HG03045 (cell line): ENCODE data around the gene TMEM135.
A peak's percentile ranks its signal among the peaks of the same experiment; 100 is the strongest.

Source experiments
- ATAC-seq: cut with Tn5 transposase; IDR thresholded peaks from one replicate; pipeline ENCODE4 v1.9.1; 2021; ENCODE audit warnings: mild to moderate bottlenecking, moderate library complexity; ENCODE audit not compliant: unreplicated experiment

TMEM135 gene

DNA sequence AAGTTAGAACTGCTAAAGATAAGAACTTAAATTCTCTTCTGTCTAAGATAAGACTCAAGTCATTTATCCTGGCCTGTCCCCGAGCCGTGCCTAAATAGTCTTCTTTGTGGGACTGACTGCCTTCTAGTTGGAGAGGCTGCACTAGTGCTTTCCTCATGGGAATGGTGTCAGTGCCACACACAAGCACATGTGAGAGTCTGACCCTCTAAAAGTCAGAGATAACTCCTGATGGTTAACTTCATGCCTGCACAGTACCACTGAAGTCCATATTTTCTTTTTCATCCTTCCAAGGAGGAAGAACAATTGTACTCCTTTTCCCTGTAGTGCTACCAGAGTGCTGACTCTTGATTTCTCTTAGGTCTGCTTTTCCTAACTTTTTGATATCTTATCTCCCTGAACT lies 309.7 kb downstream of the TMEM135 start:
- no peak for ATAC-seq

DNA sequence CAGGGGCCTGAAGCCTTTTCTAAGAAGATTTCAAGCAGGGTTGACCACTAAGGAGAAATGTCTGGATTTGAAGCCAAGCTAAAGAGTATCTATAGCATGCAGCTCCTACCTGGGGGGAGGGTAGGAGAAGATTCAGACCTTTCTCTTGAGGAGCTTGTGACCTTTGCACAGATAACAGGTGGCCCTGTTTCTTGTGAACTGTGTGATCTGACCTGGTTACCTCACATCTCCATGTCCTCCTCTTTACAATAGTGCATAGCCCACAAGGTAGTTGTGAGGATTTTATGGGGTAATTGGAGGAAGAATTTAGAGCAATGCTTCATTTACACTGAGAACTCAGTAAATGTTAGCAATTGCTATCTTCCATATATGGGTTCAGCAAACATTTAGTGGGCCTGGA lies 310.1 kb downstream of the TMEM135 start:
- no peak for ATAC-seq

DNA sequence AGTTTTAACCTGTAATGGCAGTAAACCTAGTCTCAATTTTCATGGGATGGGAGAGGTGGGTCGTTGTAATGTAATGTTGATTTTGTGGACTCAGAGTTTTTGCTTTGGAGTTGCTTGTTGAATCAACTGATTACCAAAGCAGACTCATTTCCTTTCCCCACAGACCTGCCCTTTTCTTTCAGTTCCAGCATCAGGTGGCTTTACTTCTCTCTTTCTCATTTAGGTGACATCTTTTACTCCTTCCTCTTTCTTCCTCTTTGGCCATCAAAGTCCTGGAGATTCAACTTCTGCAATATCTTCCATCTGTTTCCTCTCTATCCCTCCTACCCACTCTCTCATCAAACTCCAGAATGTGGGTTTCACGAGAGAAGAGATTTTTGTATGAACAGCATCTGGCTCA lies 313.9 kb downstream of the TMEM135 start:
- no peak for ATAC-seq

DNA sequence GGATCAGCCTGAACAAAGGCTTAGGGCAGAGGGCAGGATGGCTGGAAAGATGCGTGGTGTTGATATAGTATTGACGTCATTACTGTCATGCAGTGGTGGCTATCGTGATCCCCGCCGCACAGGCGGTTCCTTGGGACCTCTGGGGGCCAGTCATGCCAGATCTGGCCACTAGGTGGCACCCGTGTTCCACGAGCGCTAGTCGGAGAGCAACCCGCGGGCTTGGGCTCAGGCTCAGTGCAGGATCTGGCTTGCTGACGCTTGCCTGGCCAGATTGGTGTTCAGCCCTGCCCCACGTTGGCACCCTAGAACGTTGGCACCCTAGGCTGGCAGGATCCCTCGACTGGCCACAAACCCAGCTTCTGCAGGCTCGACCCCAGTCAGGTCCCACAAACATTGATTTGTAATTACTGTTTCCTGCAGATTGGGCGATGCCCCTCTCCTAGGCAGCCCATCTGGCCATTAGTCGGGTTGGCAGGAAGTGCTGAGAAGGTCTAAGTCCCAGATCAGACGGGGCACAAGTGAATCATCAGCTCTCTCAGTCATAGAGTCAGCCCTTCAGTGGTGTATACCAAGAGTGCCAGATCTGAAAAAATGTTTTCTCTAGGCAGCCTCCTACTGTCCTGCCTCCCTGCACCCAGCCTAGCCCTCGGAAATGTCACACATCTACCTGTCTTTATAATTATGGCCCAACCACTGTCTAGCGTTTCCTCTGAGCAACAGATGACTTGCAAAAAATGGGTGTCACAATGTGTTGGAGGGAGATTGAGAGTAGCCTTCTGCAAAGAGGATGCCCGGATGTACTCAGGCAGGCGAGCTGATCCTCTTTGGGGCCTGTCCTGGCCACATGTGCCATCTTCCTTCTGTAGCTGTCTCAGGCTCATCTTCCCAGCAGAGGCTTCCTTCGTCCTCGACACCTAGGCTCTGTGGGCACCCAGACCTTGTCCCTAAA lies 315.3 kb downstream of the TMEM135 start:
- peak; percentile 98 for ATAC-seq

DNA sequence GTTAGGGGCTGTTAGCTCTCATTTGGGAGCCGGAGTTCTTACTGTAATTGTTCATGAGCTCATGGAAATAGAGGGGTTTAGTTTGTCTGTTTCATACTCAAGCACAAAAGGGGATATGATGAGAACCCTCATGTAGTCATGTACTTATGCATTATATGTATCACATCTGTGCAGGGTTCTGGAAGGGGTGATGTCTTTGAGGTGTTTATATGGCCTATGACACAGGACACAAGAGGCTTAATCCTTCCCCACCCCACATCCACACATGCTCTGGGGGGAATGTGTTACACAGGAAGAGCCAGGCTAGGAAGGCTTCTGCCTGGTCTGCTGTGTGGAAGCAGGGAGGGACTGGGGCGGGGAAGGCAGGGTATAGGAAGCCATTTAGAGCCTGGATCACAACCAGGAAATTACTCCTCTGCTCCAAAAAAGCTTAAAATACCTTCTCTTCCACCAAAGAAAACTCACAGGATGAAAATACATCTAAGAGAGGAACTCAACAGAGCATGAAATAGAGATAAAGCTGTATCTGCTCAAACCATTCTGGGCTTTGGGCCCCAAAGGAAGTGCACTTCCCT lies 316.1 kb downstream of the TMEM135 start:
- no peak for ATAC-seq

DNA sequence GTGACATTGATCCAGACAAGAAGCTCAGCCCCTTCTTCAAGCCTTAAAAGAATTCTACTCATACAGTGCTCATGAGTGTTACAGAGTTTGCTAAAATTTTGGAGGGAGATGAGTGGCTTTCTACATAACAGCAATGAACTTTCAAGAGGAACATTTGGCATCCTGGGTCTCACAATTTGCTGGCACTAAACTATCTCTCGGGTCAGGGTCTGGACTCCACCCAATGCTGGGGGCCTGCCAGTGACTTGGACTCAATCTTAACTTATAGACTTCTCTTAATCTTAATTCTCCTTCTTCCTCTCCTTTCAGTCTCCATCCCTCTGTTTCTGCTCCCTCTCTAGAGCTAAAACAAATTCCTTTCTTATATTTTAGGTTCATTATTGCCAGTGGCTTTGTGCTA lies 317.9 kb downstream of the TMEM135 start:
- ATAC-seq = no peak

DNA sequence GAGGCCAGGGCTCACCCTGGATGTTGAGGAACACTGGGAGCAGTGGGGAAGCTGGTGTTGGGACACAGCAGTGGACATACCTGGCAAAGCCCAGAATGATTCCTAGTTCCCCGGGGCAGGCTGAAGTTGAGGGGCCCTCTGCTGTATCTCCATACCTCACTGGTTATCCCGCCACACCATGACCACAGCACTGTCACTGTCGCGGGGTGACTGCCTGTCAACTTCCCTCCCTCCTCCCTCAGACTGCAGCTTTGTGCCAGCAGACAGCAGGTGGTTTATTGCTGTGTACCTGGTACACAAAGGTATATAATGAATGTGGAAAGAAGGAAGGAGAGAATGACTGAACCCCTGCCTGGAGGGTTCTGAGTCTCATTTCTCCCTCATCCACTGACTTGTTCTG lies 318.7 kb downstream of the TMEM135 start:
- ATAC-seq = no peak

DNA sequence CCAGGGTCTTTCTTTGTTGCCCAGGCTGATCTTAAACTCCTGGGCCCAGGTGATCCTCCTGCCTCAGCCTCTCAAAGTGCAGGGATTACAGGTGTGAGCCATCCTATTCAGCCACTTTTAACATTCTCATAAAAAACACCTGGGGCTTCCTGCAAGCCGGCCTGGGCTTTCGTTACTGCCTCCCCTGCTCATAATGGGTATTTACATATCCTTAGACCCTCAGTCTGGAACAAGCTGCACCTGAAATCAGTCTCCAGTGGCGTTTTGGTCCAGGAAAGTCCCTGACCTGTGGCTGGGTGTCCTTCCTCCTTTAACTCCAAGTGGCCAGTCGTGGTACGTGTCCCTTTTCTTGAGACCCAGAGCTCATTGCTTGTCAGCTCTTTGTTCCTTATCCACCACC lies 320.7 kb downstream of the TMEM135 start:
- ATAC-seq = no peak

DNA sequence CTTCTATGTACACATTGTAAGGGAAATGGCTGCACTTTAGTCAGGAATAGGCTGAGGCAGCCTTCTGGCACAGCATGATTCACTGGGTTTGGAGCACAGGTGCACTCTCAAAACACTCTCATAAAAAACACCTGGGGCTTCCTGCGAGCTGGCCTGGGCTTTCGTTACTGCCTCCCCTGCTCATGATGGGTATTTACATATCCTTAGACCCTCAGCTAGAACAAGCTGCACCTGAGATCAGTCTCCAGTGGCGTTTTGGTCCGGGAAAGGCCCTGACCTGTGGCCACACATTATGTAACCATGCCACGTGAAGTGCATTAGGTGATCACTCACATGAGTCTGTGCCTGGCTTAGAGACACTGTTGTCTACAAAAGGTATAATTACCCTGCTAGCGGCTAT lies 321.7 kb downstream of the TMEM135 start:
- ATAC-seq = no peak

DNA sequence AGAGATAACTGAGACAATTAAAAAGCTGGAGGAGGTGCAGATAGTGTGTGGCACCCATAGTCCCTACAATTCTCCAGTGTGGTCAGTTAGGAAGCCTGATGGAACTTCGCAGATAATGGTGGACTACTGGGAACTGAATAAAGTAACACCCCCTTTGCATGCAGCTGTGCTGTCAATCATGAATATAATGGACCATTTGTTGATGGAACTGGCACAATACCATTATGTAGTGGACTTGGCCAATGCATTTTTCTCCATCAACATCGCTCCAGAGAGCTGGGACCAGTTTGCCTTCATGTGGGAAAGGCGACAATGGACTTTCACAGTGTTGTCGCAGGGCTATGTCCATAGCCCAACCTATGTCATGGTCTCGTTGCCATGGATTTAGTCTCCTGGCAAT lies 324.2 kb downstream of the TMEM135 start:
- no peak for ATAC-seq

DNA sequence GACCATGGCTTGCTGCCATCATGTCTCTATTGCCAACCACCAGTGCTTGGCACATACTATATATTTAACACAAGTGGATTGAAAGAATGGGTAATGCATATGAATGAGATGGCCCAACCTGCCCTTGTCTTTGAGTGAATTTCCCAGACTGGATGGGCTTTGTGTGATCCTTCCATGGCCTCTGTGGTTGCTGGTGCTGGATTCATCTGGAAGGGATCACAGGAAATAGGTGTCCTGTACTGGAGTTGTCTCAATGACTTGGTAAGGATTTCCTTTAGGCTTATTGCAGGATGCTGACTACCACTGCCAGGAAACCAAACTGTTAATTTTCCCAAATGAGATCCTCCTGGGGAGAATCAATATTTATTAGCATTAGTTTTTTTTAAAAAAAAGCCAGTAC lies 328.6 kb downstream of the TMEM135 start:
- ATAC-seq = no peak

DNA sequence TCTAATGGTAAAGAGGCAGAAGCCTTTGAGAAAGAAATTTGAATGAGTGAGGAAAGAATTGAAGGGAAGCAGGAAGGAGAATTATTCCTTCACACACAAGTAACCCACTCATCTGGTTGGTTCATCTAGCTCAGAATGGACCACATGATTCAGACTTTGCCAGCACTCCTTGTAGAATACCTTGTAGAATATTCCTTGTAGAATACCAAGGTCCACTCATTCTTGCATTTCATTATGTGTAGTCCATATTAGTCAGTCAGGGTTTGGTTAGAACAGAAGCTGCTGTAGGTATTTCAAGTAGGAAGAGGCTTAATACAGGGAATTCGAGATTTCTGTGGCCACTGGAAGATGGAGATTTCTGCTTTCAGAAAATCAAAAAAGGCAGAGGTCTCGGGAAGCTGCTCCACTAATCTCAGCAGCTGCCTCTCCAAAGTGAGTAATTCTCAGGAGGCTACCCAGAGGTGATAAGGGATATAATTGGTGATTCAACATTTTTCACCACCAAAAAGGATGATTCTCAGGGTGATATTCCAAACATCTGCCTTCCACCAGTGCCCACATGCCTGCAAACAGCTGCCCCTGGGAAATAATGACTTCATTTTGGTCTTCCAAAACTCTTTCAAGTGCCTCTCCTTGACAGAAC lies 329.1 kb downstream of the TMEM135 start:
- no peak for ATAC-seq

DNA sequence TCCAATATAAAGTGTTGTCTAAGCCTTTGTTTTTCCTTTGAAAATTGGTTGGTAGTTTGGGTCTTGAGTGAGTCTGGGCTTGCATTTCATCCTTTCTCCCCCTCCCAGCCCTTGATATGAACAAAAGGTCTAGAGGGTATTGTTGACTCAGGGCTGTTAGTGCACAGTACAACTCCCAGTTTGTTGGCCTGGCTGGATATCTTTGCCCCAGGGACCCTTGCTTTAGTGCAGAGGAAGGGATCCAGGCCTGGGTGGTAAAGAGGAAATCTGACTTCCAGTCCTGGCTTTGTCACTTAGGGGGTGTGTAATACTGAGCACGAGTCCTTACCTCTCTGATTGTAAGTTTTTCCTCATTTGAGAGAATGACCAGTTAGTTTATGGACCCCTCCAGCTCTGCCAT lies 330.4 kb downstream of the TMEM135 start:
- no peak for ATAC-seq

DNA sequence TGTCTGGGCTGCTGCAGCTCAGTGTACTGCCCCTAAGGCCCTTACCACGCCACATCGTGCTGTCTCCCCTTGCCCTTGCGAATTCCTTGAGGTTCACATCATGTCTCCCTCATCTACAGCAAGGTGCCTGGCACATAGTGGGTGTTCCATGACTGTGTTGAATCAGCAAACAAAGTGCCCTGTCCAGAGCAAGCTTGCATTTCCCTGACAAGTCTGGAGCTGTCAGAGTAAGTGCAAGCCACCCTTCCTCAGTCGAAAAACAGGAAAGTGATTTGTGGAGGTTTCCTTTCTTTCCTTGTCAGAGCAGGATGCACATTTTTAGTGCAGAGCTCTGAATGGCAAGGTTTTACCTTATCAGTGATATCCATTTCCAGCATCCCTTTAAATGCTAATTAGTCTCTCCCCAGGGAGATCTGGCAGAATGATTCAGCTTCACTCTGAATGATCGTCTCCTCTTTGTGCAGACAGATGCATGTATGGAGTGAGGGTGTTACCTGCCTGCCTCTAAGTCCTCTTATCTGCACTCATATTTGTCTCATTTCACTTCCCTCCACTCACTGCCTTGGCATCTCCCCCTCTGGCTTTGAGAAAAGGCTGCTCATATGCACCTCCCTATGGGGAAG lies 331.2 kb downstream of the TMEM135 start:
- no peak for ATAC-seq

DNA sequence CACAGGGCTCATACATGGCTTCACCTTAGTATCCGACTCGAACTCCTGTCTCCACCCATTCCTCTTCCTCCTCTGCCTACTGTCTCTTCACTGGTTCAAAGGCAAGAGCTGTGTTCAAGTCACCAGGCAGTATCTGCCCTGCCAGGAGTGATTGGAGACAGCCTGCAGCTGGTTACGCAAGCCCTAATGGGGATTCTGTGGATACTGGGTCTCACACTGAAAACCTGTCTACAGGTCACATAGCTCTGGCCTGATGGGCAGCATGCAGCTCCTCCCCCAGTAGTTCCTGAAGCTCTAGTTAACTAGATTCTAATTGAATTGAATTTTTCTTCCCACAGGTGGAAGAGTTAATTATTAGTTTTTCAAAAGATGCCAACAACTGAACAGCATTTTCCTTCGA lies 332.2 kb downstream of the TMEM135 start:
- ATAC-seq = no peak

DNA sequence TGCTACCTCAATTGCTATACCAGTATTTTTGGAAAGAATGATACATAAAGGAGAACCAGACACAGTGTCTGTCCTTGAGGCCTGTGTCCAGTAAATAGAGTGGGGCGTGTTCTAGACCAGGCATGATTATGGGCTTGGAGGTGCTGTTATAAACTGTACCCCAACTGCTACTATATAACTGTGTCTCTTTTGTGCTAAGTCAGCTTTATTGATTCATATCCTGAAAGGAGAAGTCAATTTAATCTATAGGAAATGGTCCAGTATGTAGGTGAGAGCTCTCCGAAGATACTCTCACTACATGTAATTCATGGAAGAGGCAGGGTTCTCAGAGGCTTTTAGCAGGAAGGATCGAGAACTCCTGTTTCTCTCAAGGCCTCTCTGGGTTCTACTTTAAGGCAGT lies 334.3 kb downstream of the TMEM135 start:
- no peak for ATAC-seq
